Measurements from ENCODE around the gene RAB4B.

The RAB4B gene

GRCh38 chr19:40740747-40741146 lies 37.3 kb upstream of the RAB4B start:
- Histone ChIP-seq H3K4me3 (ENCODE audit: insufficient read depth, low read depth, low read length, poor library complexity, severe bottlenecking) (no peak overlapping the region), H3K9me3 (ENCODE audit: control insufficient read depth, low read length) (no peaks in the 10 kb centered on the region), H3K4me1 (ENCODE audit: control insufficient read depth, insufficient read depth, low read length, poor library complexity, severe bottlenecking) (no peaks in the 10 kb centered on the region), H3K27ac (ENCODE audit: insufficient read depth, low read length, poor library complexity, severe bottlenecking) (no peak overlapping the region), H3K36me3 (ENCODE audit: control insufficient read depth, insufficient read depth, low read length) (peaks cover 10% of the 10 kb centered on the region), H3K27me3 (replicated peaks; ENCODE audit: control insufficient read depth, insufficient read depth, low read length, poor library complexity, severe bottlenecking) (no peaks in the 10 kb centered on the region)
- DNase-seq, result no peak

- Histone ChIP-seq H3K4me3 (ENCODE audit: insufficient read depth, low read depth, low read length, poor library complexity, severe bottlenecking) (no peak overlapping the region), H3K9me3 (ENCODE audit: control insufficient read depth, low read length) (no peaks in the 10 kb centered on the region), H3K36me3 (ENCODE audit: control insufficient read depth, insufficient read depth, low read length) (peaks cover 8% of the 10 kb centered on the region), H3K4me1 (ENCODE audit: control insufficient read depth, insufficient read depth, low read length, poor library complexity, severe bottlenecking) (no peaks in the 10 kb centered on the region), H3K27ac (ENCODE audit: insufficient read depth, low read length, poor library complexity, severe bottlenecking) (no peak overlapping the region), H3K27me3 (replicated peaks; ENCODE audit: control insufficient read depth, insufficient read depth, low read length, poor library complexity, severe bottlenecking) (no peaks in the 10 kb centered on the region)
- no peak for DNase-seq
Observed at GRCh38 chr19:40741527-40742390, 36.3 kb upstream of the RAB4B start.

GRCh38 chr19:40742477-40742876 lies 35.6 kb upstream of the RAB4B start:
- H3K4me1 ChIP-seq (ENCODE audit: control insufficient read depth, insufficient read depth, low read length, poor library complexity, severe bottlenecking), result no peaks in the 10 kb centered on the region
- H3K9me3 ChIP-seq (ENCODE audit: control insufficient read depth, low read length), result no peaks in the 10 kb centered on the region
- no peaks in the 10 kb centered on the region for H3K27me3 ChIP-seq (replicated peaks; ENCODE audit: control insufficient read depth, insufficient read depth, low read length, poor library complexity, severe bottlenecking)
- H3K36me3 ChIP-seq (ENCODE audit: control insufficient read depth, insufficient read depth, low read length), result peaks cover 4% of the 10 kb centered on the region
- DNase-seq, result no peak
- no peak overlapping the region for H3K4me3 ChIP-seq (ENCODE audit: insufficient read depth, low read depth, low read length, poor library complexity, severe bottlenecking)
- H3K27ac ChIP-seq (ENCODE audit: insufficient read depth, low read length, poor library complexity, severe bottlenecking), result no peak overlapping the region

GRCh38 chr19:40742886-40743285 lies 35.2 kb upstream of the RAB4B start:
- Histone ChIP-seq H3K4me3 (ENCODE audit: insufficient read depth, low read depth, low read length, poor library complexity, severe bottlenecking) (no peak overlapping the region), H3K27ac (ENCODE audit: insufficient read depth, low read length, poor library complexity, severe bottlenecking) (no peak overlapping the region), H3K9me3 (ENCODE audit: control insufficient read depth, low read length) (no peaks in the 10 kb centered on the region), H3K36me3 (ENCODE audit: control insufficient read depth, insufficient read depth, low read length) (peaks cover 3% of the 10 kb centered on the region), H3K4me1 (ENCODE audit: control insufficient read depth, insufficient read depth, low read length, poor library complexity, severe bottlenecking) (no peaks in the 10 kb centered on the region), H3K27me3 (replicated peaks; ENCODE audit: control insufficient read depth, insufficient read depth, low read length, poor library complexity, severe bottlenecking) (no peaks in the 10 kb centered on the region)
- DNase-seq, result no peak

GRCh38 chr19:40743926-40744325 lies 34.1 kb upstream of the RAB4B start:
- Histone ChIP-seq H3K27ac (ENCODE audit: insufficient read depth, low read length, poor library complexity, severe bottlenecking) (no peak overlapping the region), H3K4me3 (ENCODE audit: insufficient read depth, low read depth, low read length, poor library complexity, severe bottlenecking) (no peak overlapping the region), H3K4me1 (ENCODE audit: control insufficient read depth, insufficient read depth, low read length, poor library complexity, severe bottlenecking) (no peaks in the 10 kb centered on the region), H3K27me3 (replicated peaks; ENCODE audit: control insufficient read depth, insufficient read depth, low read length, poor library complexity, severe bottlenecking) (no peaks in the 10 kb centered on the region), H3K36me3 (ENCODE audit: control insufficient read depth, insufficient read depth, low read length) (peaks cover 3% of the 10 kb centered on the region), H3K9me3 (ENCODE audit: control insufficient read depth, low read length) (no peaks in the 10 kb centered on the region)
- DNase-seq, result no peak

GRCh38 chr19:40744554-40745401 lies 33.3 kb upstream of the RAB4B start:
- Histone ChIP-seq H3K36me3 (ENCODE audit: control insufficient read depth, insufficient read depth, low read length) (peaks cover 3% of the 10 kb centered on the region), H3K27ac (ENCODE audit: insufficient read depth, low read length, poor library complexity, severe bottlenecking) (no peak overlapping the region), H3K4me3 (ENCODE audit: insufficient read depth, low read depth, low read length, poor library complexity, severe bottlenecking) (no peak overlapping the region), H3K4me1 (ENCODE audit: control insufficient read depth, insufficient read depth, low read length, poor library complexity, severe bottlenecking) (peaks cover 2% of the 10 kb centered on the region), H3K9me3 (ENCODE audit: control insufficient read depth, low read length) (no peaks in the 10 kb centered on the region), H3K27me3 (replicated peaks; ENCODE audit: control insufficient read depth, insufficient read depth, low read length, poor library complexity, severe bottlenecking) (no peaks in the 10 kb centered on the region)
- DNase-seq, result no peak

GRCh38 chr19:40745402-40745780 lies 32.7 kb upstream of the RAB4B start:
- no peaks in the 10 kb centered on the region for H3K36me3 ChIP-seq (ENCODE audit: control insufficient read depth, insufficient read depth, low read length)
- no peak overlapping the region for H3K4me3 ChIP-seq (ENCODE audit: insufficient read depth, low read depth, low read length, poor library complexity, severe bottlenecking)
- peaks cover 6% of the 10 kb centered on the region for H3K4me1 ChIP-seq (ENCODE audit: control insufficient read depth, insufficient read depth, low read length, poor library complexity, severe bottlenecking)
- H3K9me3 ChIP-seq (ENCODE audit: control insufficient read depth, low read length), result no peaks in the 10 kb centered on the region
- DNase-seq, result no peak
- no peaks in the 10 kb centered on the region for H3K27me3 ChIP-seq (replicated peaks; ENCODE audit: control insufficient read depth, insufficient read depth, low read length, poor library complexity, severe bottlenecking)
- H3K27ac ChIP-seq (ENCODE audit: insufficient read depth, low read length, poor library complexity, severe bottlenecking), result no peak overlapping the region

- no peak overlapping the region for H3K4me3 ChIP-seq (ENCODE audit: insufficient read depth, low read depth, low read length, poor library complexity, severe bottlenecking)
- no peak for DNase-seq
- H3K9me3 ChIP-seq (ENCODE audit: control insufficient read depth, low read length), result no peaks in the 10 kb centered on the region
- H3K4me1 ChIP-seq (ENCODE audit: control insufficient read depth, insufficient read depth, low read length, poor library complexity, severe bottlenecking), result peaks cover 16% of the 10 kb centered on the region
- no peak overlapping the region for H3K27ac ChIP-seq (ENCODE audit: insufficient read depth, low read length, poor library complexity, severe bottlenecking)
- H3K36me3 ChIP-seq (ENCODE audit: control insufficient read depth, insufficient read depth, low read length), result no peaks in the 10 kb centered on the region
- H3K27me3 ChIP-seq (replicated peaks; ENCODE audit: control insufficient read depth, insufficient read depth, low read length, poor library complexity, severe bottlenecking), result no peaks in the 10 kb centered on the region
Observed at GRCh38 chr19:40747536-40747935, 30.5 kb upstream of the RAB4B start.

- Histone ChIP-seq H3K4me3 (ENCODE audit: insufficient read depth, low read depth, low read length, poor library complexity, severe bottlenecking) (peak within 1 kb of the TSS; percentile 76), H3K36me3 (ENCODE audit: control insufficient read depth, insufficient read depth, low read length) (no peaks in the 10 kb centered on the region), H3K9me3 (ENCODE audit: control insufficient read depth, low read length) (no peaks in the 10 kb centered on the region), H3K27me3 (replicated peaks; ENCODE audit: control insufficient read depth, insufficient read depth, low read length, poor library complexity, severe bottlenecking) (no peaks in the 10 kb centered on the region), H3K4me1 (ENCODE audit: control insufficient read depth, insufficient read depth, low read length, poor library complexity, severe bottlenecking) (peaks cover 33% of the 10 kb centered on the region), H3K27ac (ENCODE audit: insufficient read depth, low read length, poor library complexity, severe bottlenecking) (peak within 1 kb of the TSS; percentile 89)
- DNase-seq, result peak; percentile 99 to 100 (median 100)
Observed at GRCh38 chr19:40750058-40750873, 27.8 kb upstream of the RAB4B start, which contains the start of gene ACTMAP. Gene ACTMAP, minus strand, starts transcription at chr19:40750477. Its CDS starts 674 bp downstream, at chr19:40749803.
